Osteoblast (primary cell): ENCODE measurements around the gene CAPN11. TPM values are rescaled to one million over a fixed set of nuclear protein-coding genes. Genes with fewer than 3 reads are reported as not detected.
"Not testable (repeated sequence)": the region's sequence is repeated elsewhere in the genome, so short reads cannot be mapped to it uniquely, and the experiment has no call there.

ENCODE experiments used
- DNase-seq: peaks from one replicate; pipeline ENCODE4 v3.0.0; 2011; ENCODE audit warnings: low spot score, mixed read lengths; ENCODE audit not compliant: insufficient read length; ENCODE audit errors: missing footprints
- H2AFZ ChIP-seq: 2 replicates; pipeline ENCODE4 v1.6.0; 2011; ENCODE audit warnings: mild to moderate bottlenecking, low read length
- H3K27ac ChIP-seq: 2 replicates; pipeline ENCODE4 v1.5.1; 2011; ENCODE audit warnings: mild to moderate bottlenecking, low read depth, low read length, moderate library complexity
- H3K27me3 ChIP-seq: 2 replicates; pipeline ENCODE4 v1.6.0; 2012; ENCODE audit warnings: mild to moderate bottlenecking, control low read depth, inconsistent platforms, low read length, moderate library complexity; ENCODE audit not compliant: insufficient read depth
- H3K36me3 ChIP-seq: 2 replicates; pipeline ENCODE4 v1.5.1; 2011; ENCODE audit warnings: mild to moderate bottlenecking, low read length, control low read depth, moderate library complexity; ENCODE audit not compliant: insufficient read depth
- H3K4me1 ChIP-seq: 2 replicates; pipeline ENCODE4 v1.5.1; 2011; ENCODE audit warnings: mild to moderate bottlenecking, low read length, control low read depth, moderate library complexity; ENCODE audit not compliant: insufficient read depth
- H3K4me2 ChIP-seq: 2 replicates; pipeline ENCODE4 v1.6.0; 2011; ENCODE audit warnings: mild to moderate bottlenecking, low read length; ENCODE audit not compliant: insufficient read depth
- H3K4me3 ChIP-seq: fragments of 200-600 bp; sonication (generic); 3 replicates; pipeline ENCODE4 v1.5.1; 2012; ENCODE audit warnings: mild to moderate bottlenecking, low read length, inconsistent platforms; ENCODE audit not compliant: insufficient read depth
- H3K79me2 ChIP-seq: 2 replicates; pipeline ENCODE4 v1.6.0; 2012; ENCODE audit warnings: mild to moderate bottlenecking, low read length, control low read depth, inconsistent platforms; ENCODE audit not compliant: insufficient read depth
- H3K9me3 ChIP-seq: 2 replicates; pipeline ENCODE4 v1.5.1; 2011; ENCODE audit warnings: low read depth, low read length, control low read depth
- H4K20me1 ChIP-seq: 2 replicates; pipeline ENCODE4 v1.6.0; 2012; ENCODE audit warnings: mild to moderate bottlenecking, low read length, control low read depth; ENCODE audit not compliant: insufficient read depth
- total RNA-seq: library from RNA; depleted of rRNA; stranded (reverse); fragments of >200 nt; gene quantifications from 2 replicates; pipeline ENCODE4 v1.2.3, GENCODE V29; 2012
- TF ChIP-seq, protein P1 (sequence below): IDR thresholded peaks from 2 replicates; pipeline ENCODE4 v1.5.1; 2011; ENCODE audit warnings: mild to moderate bottlenecking, low read depth, low read length, moderate library complexity; ENCODE audit errors: extremely low read depth

Gene CAPN11
- total RNA-seq, 1 donor = not detected

DNA sequence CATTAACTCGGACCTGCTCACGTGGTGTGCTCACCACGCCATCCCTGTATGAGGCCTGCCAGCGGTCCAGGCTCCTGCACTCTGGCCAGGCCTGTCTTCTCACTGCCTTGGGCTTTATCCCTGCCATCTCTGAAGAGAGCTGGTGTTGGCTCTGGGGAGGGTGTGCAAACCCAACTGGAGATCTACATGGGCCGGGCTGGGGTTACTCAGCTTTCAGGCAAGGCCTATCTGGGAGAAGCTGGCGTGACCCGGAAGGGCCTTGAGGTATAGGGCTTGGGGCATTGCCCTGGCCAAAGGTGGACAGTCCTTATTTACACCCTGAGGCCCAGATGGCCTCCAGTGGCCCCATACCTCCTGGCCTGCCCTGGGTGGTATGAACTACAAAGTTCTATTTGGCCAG, 69.8 kb downstream of the CAPN11 start:
- no peak overlapping the region for H3K4me3 ChIP-seq

DNA sequence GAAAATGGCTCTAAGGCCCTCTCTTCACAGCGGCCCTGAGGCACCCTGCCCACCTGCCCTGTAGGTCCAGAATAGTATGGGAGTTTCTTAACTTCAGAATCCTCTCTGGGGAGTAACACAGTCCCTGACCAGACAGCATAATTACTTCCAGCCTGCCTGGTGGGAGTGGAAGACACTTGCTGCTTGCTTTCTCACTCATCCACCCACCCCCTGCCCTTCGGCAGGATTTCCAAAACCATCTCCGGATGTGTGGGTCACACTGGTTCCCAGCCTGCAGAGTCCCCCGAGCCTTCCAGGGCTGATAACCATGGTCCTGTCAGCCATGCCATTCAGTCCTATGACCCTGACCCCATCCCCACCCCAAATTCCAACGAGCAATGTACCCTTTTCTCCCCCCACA, 70.2 kb downstream of the CAPN11 start:
- Histone ChIP-seq H3K27me3 (no peaks in the 10 kb centered on the region), H3K27ac (no peak overlapping the region), H2AFZ (no peak overlapping the region), H4K20me1 (no peaks in the 10 kb centered on the region), H3K79me2 (peaks cover 20% of the 10 kb centered on the region), H3K4me1 (peaks cover 25% of the 10 kb centered on the region), H3K4me2 (no peak overlapping the region), H3K4me3 (no peak overlapping the region), H3K9me3 (no peaks in the 10 kb centered on the region), H3K36me3 (peaks cover 8% of the 10 kb centered on the region)
- TF ChIP-seq, protein P1, sequence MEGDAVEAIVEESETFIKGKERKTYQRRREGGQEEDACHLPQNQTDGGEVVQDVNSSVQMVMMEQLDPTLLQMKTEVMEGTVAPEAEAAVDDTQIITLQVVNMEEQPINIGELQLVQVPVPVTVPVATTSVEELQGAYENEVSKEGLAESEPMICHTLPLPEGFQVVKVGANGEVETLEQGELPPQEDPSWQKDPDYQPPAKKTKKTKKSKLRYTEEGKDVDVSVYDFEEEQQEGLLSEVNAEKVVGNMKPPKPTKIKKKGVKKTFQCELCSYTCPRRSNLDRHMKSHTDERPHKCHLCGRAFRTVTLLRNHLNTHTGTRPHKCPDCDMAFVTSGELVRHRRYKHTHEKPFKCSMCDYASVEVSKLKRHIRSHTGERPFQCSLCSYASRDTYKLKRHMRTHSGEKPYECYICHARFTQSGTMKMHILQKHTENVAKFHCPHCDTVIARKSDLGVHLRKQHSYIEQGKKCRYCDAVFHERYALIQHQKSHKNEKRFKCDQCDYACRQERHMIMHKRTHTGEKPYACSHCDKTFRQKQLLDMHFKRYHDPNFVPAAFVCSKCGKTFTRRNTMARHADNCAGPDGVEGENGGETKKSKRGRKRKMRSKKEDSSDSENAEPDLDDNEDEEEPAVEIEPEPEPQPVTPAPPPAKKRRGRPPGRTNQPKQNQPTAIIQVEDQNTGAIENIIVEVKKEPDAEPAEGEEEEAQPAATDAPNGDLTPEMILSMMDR = no peak
- peak; percentile 86 for DNase-seq

More for the DNA sequence above, 69.8 kb downstream of the CAPN11 start:
- TF ChIP-seq, protein P1 = no peak
- Histone ChIP-seq H3K4me1 (peaks cover 21% of the 10 kb centered on the region), H3K27ac (no peak overlapping the region), H4K20me1 (no peaks in the 10 kb centered on the region), H3K4me2 (no peak overlapping the region), H3K79me2 (peaks cover 20% of the 10 kb centered on the region), H2AFZ (no peak overlapping the region), H3K27me3 (no peaks in the 10 kb centered on the region), H3K9me3 (no peaks in the 10 kb centered on the region), H3K36me3 (peaks cover 8% of the 10 kb centered on the region)
- peak; percentile 83 for DNase-seq

DNA sequence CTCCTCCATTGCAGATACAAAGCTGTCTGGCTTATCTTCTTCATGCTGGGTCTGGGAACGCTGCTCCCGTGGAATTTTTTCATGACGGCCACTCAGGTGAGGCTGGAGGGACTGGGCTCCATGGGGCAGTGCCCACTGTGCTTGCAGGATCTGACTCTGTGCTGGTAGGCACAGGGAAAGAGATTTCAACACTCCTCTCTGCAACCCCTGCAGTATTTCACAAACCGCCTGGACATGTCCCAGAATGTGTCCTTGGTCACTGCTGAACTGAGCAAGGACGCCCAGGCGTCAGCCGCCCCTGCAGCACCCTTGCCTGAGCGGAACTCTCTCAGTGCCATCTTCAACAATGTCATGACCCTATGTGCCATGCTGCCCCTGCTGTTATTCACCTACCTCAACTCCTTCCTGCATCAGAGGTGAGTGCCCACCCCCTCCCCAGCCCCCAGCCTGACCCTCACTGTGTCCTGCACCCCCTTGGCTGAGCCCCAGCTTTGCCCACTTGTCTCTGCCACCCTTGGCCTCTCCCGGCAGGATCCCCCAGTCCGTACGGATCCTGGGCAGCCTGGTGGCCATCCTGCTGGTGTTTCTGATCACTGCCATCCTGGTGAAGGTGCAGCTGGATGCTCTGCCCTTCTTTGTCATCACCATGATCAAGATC, 70.9 kb downstream of the CAPN11 start:
- Histone ChIP-seq H3K4me1 (peaks cover 26% of the 10 kb centered on the region), H3K79me2 (peaks cover 18% of the 10 kb centered on the region), H3K36me3 (peaks cover 8% of the 10 kb centered on the region), H3K4me3 (no peak overlapping the region), H3K4me2 (no peak overlapping the region), H4K20me1 (no peaks in the 10 kb centered on the region), H3K27me3 (no peaks in the 10 kb centered on the region), H3K27ac (no peak overlapping the region), H3K9me3 (no peaks in the 10 kb centered on the region), H2AFZ (no peak overlapping the region)
- DNase-seq = peak; percentile 46
- TF ChIP-seq, protein P1 = no peak

- Histone ChIP-seq H2AFZ (no peak overlapping the region), H3K79me2 (peaks cover 12% of the 10 kb centered on the region), H3K36me3 (peaks cover 8% of the 10 kb centered on the region), H3K9me3 (no peaks in the 10 kb centered on the region), H3K27me3 (no peaks in the 10 kb centered on the region), H3K27ac (no peak overlapping the region), H3K4me3 (no peak overlapping the region), H3K4me1 (peaks cover 32% of the 10 kb centered on the region), H3K4me2 (no peak overlapping the region), H4K20me1 (no peaks in the 10 kb centered on the region)
- DNase-seq = peak; percentile 73
- TF ChIP-seq, protein P1 = no peak
These were observed 71.5 kb downstream of the CAPN11 start for GRCh38 chr6:44230034-44230675.

GRCh38 chr6:44231426-44231825, 72.8 kb downstream of the CAPN11 start:
- not testable (repeated sequence) for H3K36me3 ChIP-seq, H3K4me2 ChIP-seq, DNase-seq, H3K27me3 ChIP-seq, H3K9me3 ChIP-seq, H3K4me3 ChIP-seq, H4K20me1 ChIP-seq, H2AFZ ChIP-seq, H3K79me2 ChIP-seq, H3K27ac ChIP-seq
- peaks cover 33% of the 10 kb centered on the region for H3K4me1 ChIP-seq
